Measurements from ENCODE around the gene HCFC1R1. TPM values are rescaled to one million over a fixed set of nuclear protein-coding genes. Genes with fewer than 3 reads are reported as not detected.

The HCFC1R1 gene
- polyA plus RNA-seq, 1 of the 3 experiments (the other 2 are of a cell fraction) = 54.9 TPM

DNA sequence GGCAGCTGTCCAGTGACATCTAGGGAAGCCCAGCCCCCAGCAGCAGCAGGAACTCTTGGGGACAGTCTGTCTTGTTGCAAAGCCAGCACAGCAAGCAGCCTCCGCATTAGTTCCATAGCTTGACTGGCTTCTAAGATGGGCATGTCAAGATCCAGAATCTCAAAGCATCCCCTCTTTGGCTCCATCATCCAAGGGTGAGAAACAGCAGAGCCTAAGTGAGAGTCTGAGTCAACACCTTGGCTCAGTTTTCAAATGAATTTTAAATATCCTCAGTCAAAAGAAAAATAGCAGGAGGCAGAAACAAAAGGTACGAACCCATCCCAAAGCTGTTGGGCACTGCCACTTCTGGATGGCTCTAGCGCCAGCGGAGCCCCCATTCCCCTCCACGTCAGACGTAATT is 8.8 kb downstream of the HCFC1R1 start:
- Histone ChIP-seq H4K20me1 (ENCODE audit: insufficient read depth) (no peaks in the 10 kb centered on the region), H3K9ac (no peak overlapping the region), H3K9me2 (no peaks in the 10 kb centered on the region), H3K79me2 (ENCODE audit: insufficient read depth) (no peaks in the 10 kb centered on the region), H3K4me3 (ENCODE audit: low read depth in 2 of 2, low read length in 1 of 2) (no peak overlapping the region), H3K27me3 (ENCODE audit: insufficient read depth) (no peaks in the 10 kb centered on the region), H3K9me3 (no peaks in the 10 kb centered on the region), H3K4me2 (no peak overlapping the region), H3K27ac (ENCODE audit: low read depth in 2 of 2, low read length in 1 of 2) (no peak overlapping the region), H3K4me1 (ENCODE audit: control insufficient read depth in 1 of 2, insufficient read depth in 2 of 2, low read depth in 1 of 2, low read length in 1 of 2) (peaks cover 0 to 8% of the 10 kb centered on the region in 2 experiments; a peak in 1 of 4 replicates), H3F3A (replicated peaks; ENCODE audit: insufficient read depth) (no peaks in the 10 kb centered on the region), H3K36me3 (replicated peaks in 1 of 2; ENCODE audit: control insufficient read depth in 1 of 2, insufficient read depth in 2 of 2, low read length in 1 of 2) (no peaks in the 10 kb centered on the region), H2AFZ (ENCODE audit: low read depth) (no peak overlapping the region)
- ChIA-PET CTCF (interaction anchor here (1.0 kb wide), 1 partner anchor 88 kb away, joined by 3 read pairs; no protein-coding TSS in a partner anchor), POLR2A (no interaction called here)
- no peak for TF ChIP-seq RAD21 (IDR thresholded peaks at IDR 0.05; ENCODE audit: low read length)
- TF ChIP-seq SIN3A (IDR thresholded peaks at IDR 0.05; ENCODE audit: borderline replicate concordance, low read depth, low read length) = no peak
- TF ChIP-seq FOXM1 (IDR thresholded peaks at IDR 0.05; ENCODE audit: low read depth) = no peak
- no peak for TF ChIP-seq FOXJ3 (CRISPR knock-in tag; IDR thresholded peaks at IDR 0.05)
- TF ChIP-seq SMC3 (IDR thresholded peaks at IDR 0.05; ENCODE audit: low read depth, low read length) = no peak
- no peak for TF ChIP-seq FOSL2 (IDR thresholded peaks at IDR 0.05; ENCODE audit: borderline replicate concordance, low read depth)
- TF ChIP-seq TAF1 (IDR thresholded peaks at IDR 0.05; ENCODE audit: borderline replicate concordance, low read depth, low read length) = no peak
- no peak for TF ChIP-seq EP300 (IDR thresholded peaks at IDR 0.05; ENCODE audit: borderline replicate concordance in 1 of 2, low read depth in 1 of 2, low read length in 1 of 2)
- TF ChIP-seq, protein P1, sequence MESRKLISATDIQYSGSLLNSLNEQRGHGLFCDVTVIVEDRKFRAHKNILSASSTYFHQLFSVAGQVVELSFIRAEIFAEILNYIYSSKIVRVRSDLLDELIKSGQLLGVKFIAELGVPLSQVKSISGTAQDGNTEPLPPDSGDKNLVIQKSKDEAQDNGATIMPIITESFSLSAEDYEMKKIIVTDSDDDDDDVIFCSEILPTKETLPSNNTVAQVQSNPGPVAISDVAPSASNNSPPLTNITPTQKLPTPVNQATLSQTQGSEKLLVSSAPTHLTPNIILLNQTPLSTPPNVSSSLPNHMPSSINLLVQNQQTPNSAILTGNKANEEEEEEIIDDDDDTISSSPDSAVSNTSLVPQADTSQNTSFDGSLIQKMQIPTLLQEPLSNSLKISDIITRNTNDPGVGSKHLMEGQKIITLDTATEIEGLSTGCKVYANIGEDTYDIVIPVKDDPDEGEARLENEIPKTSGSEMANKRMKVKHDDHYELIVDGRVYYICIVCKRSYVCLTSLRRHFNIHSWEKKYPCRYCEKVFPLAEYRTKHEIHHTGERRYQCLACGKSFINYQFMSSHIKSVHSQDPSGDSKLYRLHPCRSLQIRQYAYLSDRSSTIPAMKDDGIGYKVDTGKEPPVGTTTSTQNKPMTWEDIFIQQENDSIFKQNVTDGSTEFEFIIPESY (IDR thresholded peaks at IDR 0.05; ENCODE audit: borderline replicate concordance, low read depth) = no peak
- TF ChIP-seq, protein P2, sequence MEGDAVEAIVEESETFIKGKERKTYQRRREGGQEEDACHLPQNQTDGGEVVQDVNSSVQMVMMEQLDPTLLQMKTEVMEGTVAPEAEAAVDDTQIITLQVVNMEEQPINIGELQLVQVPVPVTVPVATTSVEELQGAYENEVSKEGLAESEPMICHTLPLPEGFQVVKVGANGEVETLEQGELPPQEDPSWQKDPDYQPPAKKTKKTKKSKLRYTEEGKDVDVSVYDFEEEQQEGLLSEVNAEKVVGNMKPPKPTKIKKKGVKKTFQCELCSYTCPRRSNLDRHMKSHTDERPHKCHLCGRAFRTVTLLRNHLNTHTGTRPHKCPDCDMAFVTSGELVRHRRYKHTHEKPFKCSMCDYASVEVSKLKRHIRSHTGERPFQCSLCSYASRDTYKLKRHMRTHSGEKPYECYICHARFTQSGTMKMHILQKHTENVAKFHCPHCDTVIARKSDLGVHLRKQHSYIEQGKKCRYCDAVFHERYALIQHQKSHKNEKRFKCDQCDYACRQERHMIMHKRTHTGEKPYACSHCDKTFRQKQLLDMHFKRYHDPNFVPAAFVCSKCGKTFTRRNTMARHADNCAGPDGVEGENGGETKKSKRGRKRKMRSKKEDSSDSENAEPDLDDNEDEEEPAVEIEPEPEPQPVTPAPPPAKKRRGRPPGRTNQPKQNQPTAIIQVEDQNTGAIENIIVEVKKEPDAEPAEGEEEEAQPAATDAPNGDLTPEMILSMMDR (IDR thresholded peaks at IDR 0.05) = no peak
- TF ChIP-seq, protein P3, sequence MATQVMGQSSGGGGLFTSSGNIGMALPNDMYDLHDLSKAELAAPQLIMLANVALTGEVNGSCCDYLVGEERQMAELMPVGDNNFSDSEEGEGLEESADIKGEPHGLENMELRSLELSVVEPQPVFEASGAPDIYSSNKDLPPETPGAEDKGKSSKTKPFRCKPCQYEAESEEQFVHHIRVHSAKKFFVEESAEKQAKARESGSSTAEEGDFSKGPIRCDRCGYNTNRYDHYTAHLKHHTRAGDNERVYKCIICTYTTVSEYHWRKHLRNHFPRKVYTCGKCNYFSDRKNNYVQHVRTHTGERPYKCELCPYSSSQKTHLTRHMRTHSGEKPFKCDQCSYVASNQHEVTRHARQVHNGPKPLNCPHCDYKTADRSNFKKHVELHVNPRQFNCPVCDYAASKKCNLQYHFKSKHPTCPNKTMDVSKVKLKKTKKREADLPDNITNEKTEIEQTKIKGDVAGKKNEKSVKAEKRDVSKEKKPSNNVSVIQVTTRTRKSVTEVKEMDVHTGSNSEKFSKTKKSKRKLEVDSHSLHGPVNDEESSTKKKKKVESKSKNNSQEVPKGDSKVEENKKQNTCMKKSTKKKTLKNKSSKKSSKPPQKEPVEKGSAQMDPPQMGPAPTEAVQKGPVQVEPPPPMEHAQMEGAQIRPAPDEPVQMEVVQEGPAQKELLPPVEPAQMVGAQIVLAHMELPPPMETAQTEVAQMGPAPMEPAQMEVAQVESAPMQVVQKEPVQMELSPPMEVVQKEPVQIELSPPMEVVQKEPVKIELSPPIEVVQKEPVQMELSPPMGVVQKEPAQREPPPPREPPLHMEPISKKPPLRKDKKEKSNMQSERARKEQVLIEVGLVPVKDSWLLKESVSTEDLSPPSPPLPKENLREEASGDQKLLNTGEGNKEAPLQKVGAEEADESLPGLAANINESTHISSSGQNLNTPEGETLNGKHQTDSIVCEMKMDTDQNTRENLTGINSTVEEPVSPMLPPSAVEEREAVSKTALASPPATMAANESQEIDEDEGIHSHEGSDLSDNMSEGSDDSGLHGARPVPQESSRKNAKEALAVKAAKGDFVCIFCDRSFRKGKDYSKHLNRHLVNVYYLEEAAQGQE (IDR thresholded peaks at IDR 0.05; ENCODE audit: low read depth, low read length) = no peak
- TF ChIP-seq JUND (IDR thresholded peaks at IDR 0.05) = no peak
- no peak for TF ChIP-seq TCF12 (IDR thresholded peaks at IDR 0.05)
- TF ChIP-seq, protein P4, sequence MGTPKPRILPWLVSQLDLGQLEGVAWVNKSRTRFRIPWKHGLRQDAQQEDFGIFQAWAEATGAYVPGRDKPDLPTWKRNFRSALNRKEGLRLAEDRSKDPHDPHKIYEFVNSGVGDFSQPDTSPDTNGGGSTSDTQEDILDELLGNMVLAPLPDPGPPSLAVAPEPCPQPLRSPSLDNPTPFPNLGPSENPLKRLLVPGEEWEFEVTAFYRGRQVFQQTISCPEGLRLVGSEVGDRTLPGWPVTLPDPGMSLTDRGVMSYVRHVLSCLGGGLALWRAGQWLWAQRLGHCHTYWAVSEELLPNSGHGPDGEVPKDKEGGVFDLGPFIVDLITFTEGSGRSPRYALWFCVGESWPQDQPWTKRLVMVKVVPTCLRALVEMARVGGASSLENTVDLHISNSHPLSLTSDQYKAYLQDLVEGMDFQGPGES (IDR thresholded peaks at IDR 0.05; ENCODE audit: low read depth, low read length) = no peak
- TF ChIP-seq YY1 (IDR thresholded peaks at IDR 0.05; ENCODE audit: low read depth) = no peak
- 97% methylated on average over 6 of the region's 6 CpGs for WGBS (ENCODE audit: low lambda C conversion rate)
- no peak for DNase-seq
